HepG2 (cell line): Measurements from ENCODE around the gene SPOP. TPM values are rescaled to one million over a fixed set of nuclear protein-coding genes. Genes with fewer than 3 reads are reported as not detected.
"Not testable (repeated sequence)": the region's sequence is repeated elsewhere in the genome, so short reads cannot be mapped to it uniquely, and the experiment has no call there.

Source experiments
- ATAC-seq: fragments of 200-7000 bp; cut with Tn5 transposase; 3 replicates; pipeline ENCODE4 v1.9.1; 2020; ENCODE audit warnings: mild to moderate bottlenecking, moderate library complexity
- BruUV-seq: library from RNA; stranded (reverse); fragments of 400-500 nt; replicated peaks from 2 replicates; lab custom pipeline; 2021; lab: Mats Ljungman, UMichigan
- CTCF ChIA-PET: fragments of 300-600 bp; formaldehyde crosslinking; extraction: SDS; loops from one replicate; lab custom pipeline; 2021; ENCODE audit warnings: low total read pairs, inconsistent platforms, low intra/inter-chr PET ratio; lab: Yijun Ruan, JAX
- POLR2A ChIA-PET: fragments of 350-600 bp; sonication (Branson Sonifier 250); formaldehyde crosslinking; loops from one replicate; lab custom pipeline; 2020; ENCODE audit warnings: antibody characterized with exemption, inconsistent platforms; lab: Yijun Ruan, JAX
- DNase-seq: peaks from one replicate; pipeline ENCODE4 v3.0.0-alpha.2; 2015; ENCODE audit warnings: low spot score
- FAIRE-seq: peaks from 3 replicates; lab custom pipeline; 2011; peaks lifted over from hg19 to GRCh38; lab: Jason Lieb, UNC
- H2AFZ ChIP-seq: one replicate; pipeline ENCODE4 v1.6.1; 2011; ENCODE audit warnings: low read length, inconsistent platforms
- H3K27ac ChIP-seq: fragments of 300-600 bp; 3 replicates; pipeline ENCODE4 v1.8.0; 2011; ENCODE audit warnings: mixed run types, mild to moderate bottlenecking, mixed read lengths, low read length, inconsistent platforms; ENCODE audit not compliant: insufficient read depth; ENCODE audit errors: extremely low read length
- H3K27me3 ChIP-seq, 2 experiments: fragments of 200-600 bp in 1 of 2; 2 replicates in 1 of 2; 3 replicates in 1 of 2; pipeline versions ENCODE4 v1.6.0 to v1.8.0; 2011; ENCODE audit warnings: low read length in 2 of 2, mild to moderate bottlenecking in 2 of 2, moderate library complexity in 2 of 2, inconsistent platforms in 1 of 2; ENCODE audit not compliant: insufficient read depth in 2 of 2, control insufficient read depth in 1 of 2
- H3K36me3 ChIP-seq, 2 experiments: fragments of 200-600 bp in 1 of 2; replicated peaks in 1 of 2; 2 replicates in 1 of 2; 3 replicates in 1 of 2; pipeline versions ENCODE4 v1.5.1 to v1.8.0; 2011; ENCODE audit warnings: low read length in 2 of 2, inconsistent platforms in 1 of 2; ENCODE audit not compliant: insufficient read depth in 2 of 2, control insufficient read depth in 1 of 2
- H3K4me1 ChIP-seq: 2 replicates; pipeline ENCODE4 v1.5.1; 2012; ENCODE audit warnings: low read length, inconsistent platforms; ENCODE audit not compliant: insufficient read depth
- H3K4me2 ChIP-seq: 2 replicates; pipeline ENCODE4 v1.6.0; 2011; ENCODE audit warnings: low read depth, low read length, inconsistent platforms
- H3K4me3 ChIP-seq, 3 experiments: fragments of 200-600 bp in 1 of 3; sonication (generic), shearing (Covaris generic) in 1 of 3; replicated peaks in 1 of 3; 2 replicates each; pipeline ENCODE4 v1.5.1; 2011 to 2016; ENCODE audit warnings: low read length in 3 of 3, inconsistent platforms in 2 of 3, low read depth in 2 of 3, mild to moderate bottlenecking in 2 of 3, control low read depth in 1 of 3, mixed read lengths in 1 of 3; ENCODE audit not compliant: insufficient read depth in 1 of 3
- H3K79me2 ChIP-seq: one replicate; pipeline ENCODE4 v1.6.1; 2011; ENCODE audit warnings: low read length, inconsistent platforms; ENCODE audit not compliant: insufficient read depth
- H3K9ac ChIP-seq: 2 replicates; pipeline ENCODE4 v1.6.0; 2011; ENCODE audit warnings: mild to moderate bottlenecking, low read depth, low read length, inconsistent platforms; ENCODE audit not compliant: insufficient read depth
- H3K9me3 ChIP-seq: 2 replicates; pipeline ENCODE4 v1.5.1; 2012; ENCODE audit warnings: mild to moderate bottlenecking, low read length
- H4K20me1 ChIP-seq: 2 replicates; pipeline ENCODE4 v1.6.0; 2011; ENCODE audit warnings: inconsistent platforms, mild to moderate bottlenecking, low read length, moderate library complexity; ENCODE audit not compliant: insufficient read depth
- EZH2 ChIP-seq: conservative IDR thresholded peaks from 2 replicates; pipeline ENCODE4 v1.6.1; 2012; ENCODE audit warnings: mild to moderate bottlenecking, low read depth, low read length, moderate library complexity
- REL ChIP-seq: sonication (generic); formaldehyde crosslinking; conservative IDR thresholded peaks from 2 replicates; pipeline ENCODE4 v1.8.0; 2022; ENCODE audit warnings: mild to moderate bottlenecking, missing genetic modification reagents, moderate library complexity
- SMARCC2 ChIP-seq: fragments of 450-650 bp; IDR thresholded peaks from 2 replicates; pipeline ENCODE4 v1.6.1; 2017; ENCODE audit warnings: antibody characterized with exemption, mild to moderate bottlenecking
- SOX6 ChIP-seq, 2 experiments: fragments of 450-650 bp in 1 of 2; sonication (generic) in 1 of 2; formaldehyde crosslinking in 1 of 2; IDR thresholded peaks; 2 replicates each; pipeline versions ENCODE4 v1.4.0 to v1.6.1; 2017 to 2020; ENCODE audit warnings: antibody characterized with exemption in 1 of 2, mild to moderate bottlenecking in 1 of 2, missing genetic modification reagents in 1 of 2
- TEAD2 ChIP-seq: sonication (generic); formaldehyde crosslinking; IDR thresholded peaks from 2 replicates; pipeline ENCODE4 v1.9.0; 2021; ENCODE audit warnings: missing genetic modification reagents
- TMF1 ChIP-seq: sonication (generic); formaldehyde crosslinking; IDR thresholded peaks from 2 replicates; pipeline ENCODE4 v1.8.1; 2022; ENCODE audit warnings: low read depth, missing genetic modification reagents
- ZBTB3 ChIP-seq: sonication (generic); formaldehyde crosslinking; IDR thresholded peaks from 2 replicates; pipeline ENCODE4 v1.4.0; 2020; ENCODE audit warnings: low read depth, mild to moderate bottlenecking, moderate library complexity, missing genetic modification reagents, borderline replicate concordance
- ZFP62 ChIP-seq: sonication (generic); formaldehyde crosslinking; IDR thresholded peaks from 2 replicates; pipeline ENCODE4 v1.4.0; 2020; ENCODE audit warnings: missing genetic modification reagents
- ZNF143 ChIP-seq: sonication (generic); formaldehyde crosslinking; IDR thresholded peaks from 2 replicates; pipeline ENCODE4 v1.4.0; 2020; ENCODE audit warnings: missing genetic modification reagents
- ZNF354B ChIP-seq: sonication (generic); formaldehyde crosslinking; IDR thresholded peaks from 2 replicates; pipeline ENCODE4 v1.8.0; 2022; ENCODE audit warnings: mild to moderate bottlenecking, missing genetic modification reagents
- ZNF367 ChIP-seq: sonication (generic); formaldehyde crosslinking; IDR thresholded peaks from 2 replicates; pipeline ENCODE4 v1.4.0; 2020; ENCODE audit warnings: missing genetic modification reagents, borderline replicate concordance
- WGBS: methylation state at CpG from one replicate; pipeline ENCODE4 v1.1.6; 2017; ENCODE audit warnings: low lambda C conversion rate; 5-methylcytosine and 5-hydroxymethylcytosine counted together
- in situ Hi-C: cut with HindIII; loops from 2 replicates; pipeline ENCODE4 v1.10.0; 2017; ENCODE audit warnings: low pct_unique_long_range_greater_than_20kb; ENCODE audit not compliant: extremely low pct_ligation_motif_present
- intact Hi-C: fragments of 100-400 bp; cut with micrococcal nuclease; formaldehyde crosslinking; loops from one replicate; pipeline ENCODE4 v1.10.0; 2022; ENCODE audit not compliant: unreplicated experiment
- polyA plus RNA-seq, 8 experiments: library from polyadenylated mRNA; depleted of rRNA in 3 of 8; stranded (reverse) in 7 of 8; unstranded in 1 of 8; fragments of >200 nt; fragmentation: Illumina TruSeq in 4 of 8; extraction: Trizol in 4 of 8; gene quantifications; 2 replicates each; pipeline versions ENCODE4 v1.2.1 to v1.2.3, GENCODE V29; 2011 to 2016; ENCODE audit warnings: low read depth in 4 of 8, missing spikeins in 1 of 8, mixed read lengths in 1 of 8; ENCODE audit not compliant: insufficient read depth in 1 of 8
- total RNA-seq, 5 experiments: library from RNA; depleted of rRNA; stranded (reverse); fragments of >200 nt; fragmentation: Illumina TruSeq; extraction: Trizol; gene quantifications; 2 replicates each; pipeline ENCODE4 v1.2.3, GENCODE V29; 2016; ENCODE audit warnings: low read depth in 1 of 5
- TF ChIP-seq, protein P1 (sequence below): IDR thresholded peaks from 2 replicates; pipeline ENCODE4 v1.6.1; 2012; ENCODE audit warnings: inconsistent platforms
- TF ChIP-seq, protein P2 (sequence below): sonication (generic); formaldehyde crosslinking; IDR thresholded peaks from 2 replicates; pipeline ENCODE4 v1.5.0; 2020; ENCODE audit warnings: mild to moderate bottlenecking, missing genetic modification reagents, borderline replicate concordance

Gene SPOP
- total and polyA plus RNA-seq, 2 of the 13 experiments (the other 11 are each of a cell fraction or from before 2014, with no cell fraction given) = 52.8 to 60.8 TPM

DNA sequence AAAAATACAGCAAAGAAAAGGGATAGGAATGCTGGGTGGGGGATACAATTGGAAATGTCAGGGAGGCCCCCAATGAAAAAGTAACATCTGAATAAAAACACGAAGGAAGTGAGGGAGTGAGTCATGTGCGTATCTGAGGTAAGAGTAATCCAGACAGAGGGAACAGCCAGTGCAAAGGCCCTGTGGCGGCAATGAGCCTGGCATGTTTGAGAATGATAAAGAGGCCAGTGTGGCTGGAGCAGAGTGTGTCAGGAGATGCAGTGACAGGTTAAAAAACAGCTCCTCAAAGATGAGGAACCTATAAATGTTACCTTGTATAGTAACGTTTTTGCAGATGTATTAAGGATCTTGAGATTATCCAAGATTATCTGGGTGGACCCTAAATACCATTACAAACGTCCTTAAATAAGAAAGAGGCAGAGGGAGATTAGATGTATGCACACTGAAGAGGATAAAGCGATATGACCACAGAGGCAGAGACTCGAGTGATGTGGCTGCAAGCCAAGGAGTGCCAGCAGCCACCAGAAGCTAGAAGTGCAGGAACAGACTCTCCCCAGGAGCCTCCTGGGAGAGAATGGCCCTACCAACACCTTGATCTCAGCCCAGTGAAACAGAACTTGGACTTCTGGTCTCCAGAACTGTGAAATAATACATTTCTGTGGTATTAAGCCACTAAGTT lies 47.7 kb upstream of the SPOP start (continued):
- TF ChIP-seq ZFP62 (CRISPR knock-in tag) = no peak
- TF ChIP-seq SMARCC2 = no peak
- TF ChIP-seq EZH2 = no peak
- no peak for TF ChIP-seq ZNF143 (CRISPR knock-in tag)

DNA sequence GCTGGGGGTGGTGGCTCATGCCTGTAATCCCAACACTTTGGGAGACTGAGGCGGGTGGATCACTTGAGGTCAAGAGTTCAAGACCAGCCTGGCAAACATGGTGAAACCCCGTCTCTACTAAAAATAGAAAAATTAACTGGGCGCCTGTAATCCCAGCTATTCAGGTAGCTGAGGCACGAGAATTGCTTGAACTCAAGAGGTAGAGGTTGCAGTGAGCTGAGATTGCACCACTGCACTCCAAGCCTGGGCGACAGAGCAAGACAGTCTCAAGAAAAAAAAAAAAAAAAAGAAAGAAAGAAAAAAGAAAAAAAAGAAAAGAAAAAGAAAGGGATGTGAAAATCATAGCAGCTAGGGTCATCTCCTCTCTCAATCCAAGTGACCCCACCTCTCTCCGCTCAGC lies 46.7 kb upstream of the SPOP start:
- H3K9me3 ChIP-seq, H4K20me1 ChIP-seq, H3K27ac ChIP-seq, in situ Hi-C loops, H3K9ac ChIP-seq, H3K79me2 ChIP-seq, CTCF ChIA-PET, ATAC-seq, FAIRE-seq, H3K27me3 ChIP-seq, H3K4me3 ChIP-seq, DNase-seq, H3K4me1 ChIP-seq, H3K4me2 ChIP-seq, H2AFZ ChIP-seq, POLR2A ChIA-PET, intact Hi-C loops, BruUV-seq: not testable (repeated sequence)
- 96% methylated on average over 6 of the region's 6 CpGs for WGBS
- peaks cover 7 to 29% of the 10 kb centered on the region in 2 experiments for H3K36me3 ChIP-seq

DNA sequence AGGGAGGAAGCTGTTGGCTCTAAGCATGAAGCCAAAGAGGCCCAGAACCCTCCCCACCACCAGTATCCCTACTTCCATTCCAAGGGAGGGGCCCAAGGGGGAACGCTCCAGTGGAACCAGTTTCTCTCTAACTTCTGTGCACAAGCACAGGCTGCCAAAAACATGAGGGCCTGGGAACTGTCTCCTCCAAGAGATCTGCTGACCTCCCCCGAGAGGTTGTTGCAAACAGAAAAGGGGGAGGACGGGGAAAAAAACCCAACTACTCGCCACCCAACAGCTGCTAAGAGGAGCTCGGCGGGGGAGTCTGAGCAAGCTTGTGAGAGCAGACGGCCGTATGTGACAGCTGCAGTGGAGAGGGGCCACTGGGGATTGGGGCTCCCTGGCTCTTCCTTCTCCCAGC lies 45.5 kb upstream of the SPOP start:
- BruUV-seq = no TSS peak
- WGBS = 96% methylated on average over 8 of the region's 8 CpGs
- POLR2A ChIA-PET = no interaction called here
- H4K20me1 ChIP-seq = no peaks in the 10 kb centered on the region
- no peak overlapping the region for H3K9ac ChIP-seq
- no peak overlapping the region for H3K27ac ChIP-seq
- FAIRE-seq (no peak), DNase-seq (no peak), ATAC-seq (no peak)
- H3K9me3 ChIP-seq = no peaks in the 10 kb centered on the region
- CTCF ChIA-PET = no interaction called here
- H2AFZ ChIP-seq = no peak overlapping the region
- intact Hi-C loops (no loop called here), in situ Hi-C loops (no loop called here)
- H3K79me2 ChIP-seq = no peaks in the 10 kb centered on the region
- H3K4me3 ChIP-seq = no peak overlapping the region
- no peak overlapping the region for H3K4me2 ChIP-seq
- H3K27me3 ChIP-seq = no peaks in the 10 kb centered on the region
- H3K4me1 ChIP-seq = no peaks in the 10 kb centered on the region
- H3K36me3 ChIP-seq = peaks cover 11 to 34% of the 10 kb centered on the region in 2 experiments
- no peak for TF ChIP-seq ZNF367
- TF ChIP-seq, protein P1, sequence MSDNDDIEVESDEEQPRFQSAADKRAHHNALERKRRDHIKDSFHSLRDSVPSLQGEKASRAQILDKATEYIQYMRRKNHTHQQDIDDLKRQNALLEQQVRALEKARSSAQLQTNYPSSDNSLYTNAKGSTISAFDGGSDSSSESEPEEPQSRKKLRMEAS = no peak
- no peak for TF ChIP-seq TMF1 (CRISPR knock-in tag)
- TF ChIP-seq TEAD2 (CRISPR knock-in tag) = no peak
- no peak for TF ChIP-seq REL (CRISPR knock-in tag)
- TF ChIP-seq ZNF354B (CRISPR knock-in tag) = no peak
- TF ChIP-seq, protein P2, sequence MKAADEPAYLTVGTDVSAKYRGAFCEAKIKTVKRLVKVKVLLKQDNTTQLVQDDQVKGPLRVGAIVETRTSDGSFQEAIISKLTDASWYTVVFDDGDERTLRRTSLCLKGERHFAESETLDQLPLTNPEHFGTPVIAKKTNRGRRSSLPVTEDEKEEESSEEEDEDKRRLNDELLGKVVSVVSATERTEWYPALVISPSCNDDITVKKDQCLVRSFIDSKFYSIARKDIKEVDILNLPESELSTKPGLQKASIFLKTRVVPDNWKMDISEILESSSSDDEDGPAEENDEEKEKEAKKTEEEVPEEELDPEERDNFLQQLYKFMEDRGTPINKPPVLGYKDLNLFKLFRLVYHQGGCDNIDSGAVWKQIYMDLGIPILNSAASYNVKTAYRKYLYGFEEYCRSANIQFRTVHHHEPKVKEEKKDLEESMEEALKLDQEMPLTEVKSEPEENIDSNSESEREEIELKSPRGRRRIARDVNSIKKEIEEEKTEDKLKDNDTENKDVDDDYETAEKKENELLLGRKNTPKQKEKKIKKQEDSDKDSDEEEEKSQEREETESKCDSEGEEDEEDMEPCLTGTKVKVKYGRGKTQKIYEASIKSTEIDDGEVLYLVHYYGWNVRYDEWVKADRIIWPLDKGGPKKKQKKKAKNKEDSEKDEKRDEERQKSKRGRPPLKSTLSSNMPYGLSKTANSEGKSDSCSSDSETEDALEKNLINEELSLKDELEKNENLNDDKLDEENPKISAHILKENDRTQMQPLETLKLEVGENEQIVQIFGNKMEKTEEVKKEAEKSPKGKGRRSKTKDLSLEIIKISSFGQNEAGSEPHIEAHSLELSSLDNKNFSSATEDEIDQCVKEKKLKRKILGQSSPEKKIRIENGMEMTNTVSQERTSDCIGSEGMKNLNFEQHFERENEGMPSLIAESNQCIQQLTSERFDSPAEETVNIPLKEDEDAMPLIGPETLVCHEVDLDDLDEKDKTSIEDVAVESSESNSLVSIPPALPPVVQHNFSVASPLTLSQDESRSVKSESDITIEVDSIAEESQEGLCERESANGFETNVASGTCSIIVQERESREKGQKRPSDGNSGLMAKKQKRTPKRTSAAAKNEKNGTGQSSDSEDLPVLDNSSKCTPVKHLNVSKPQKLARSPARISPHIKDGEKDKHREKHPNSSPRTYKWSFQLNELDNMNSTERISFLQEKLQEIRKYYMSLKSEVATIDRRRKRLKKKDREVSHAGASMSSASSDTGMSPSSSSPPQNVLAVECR (CRISPR knock-in tag) = no peak
- no peak for TF ChIP-seq SOX6 (IDR thresholded peaks at IDR 0.05)
- no peak for TF ChIP-seq SOX6 (CRISPR knock-in tag; IDR thresholded peaks at IDR 0.05)
- no peak for TF ChIP-seq ZBTB3 (CRISPR knock-in tag)
